Neural progenitor cell (in vitro differentiated cells): ENCODE measurements around the gene ST8SIA5.

Experiments used
- CTCF ChIP-seq: fragments of 200-600 bp; sonication (generic); IDR thresholded peaks from 2 replicates; pipeline ENCODE4 v1.5.1; 2017; ENCODE audit warnings: antibody characterized with exemption, mild to moderate bottlenecking
- EZH2 ChIP-seq: fragments of 200-600 bp; sonication (generic); IDR thresholded peaks from 2 replicates; pipeline ENCODE4 v1.6.1; 2017; ENCODE audit warnings: antibody characterized with exemption, mild to moderate bottlenecking, moderate library complexity

DNA sequence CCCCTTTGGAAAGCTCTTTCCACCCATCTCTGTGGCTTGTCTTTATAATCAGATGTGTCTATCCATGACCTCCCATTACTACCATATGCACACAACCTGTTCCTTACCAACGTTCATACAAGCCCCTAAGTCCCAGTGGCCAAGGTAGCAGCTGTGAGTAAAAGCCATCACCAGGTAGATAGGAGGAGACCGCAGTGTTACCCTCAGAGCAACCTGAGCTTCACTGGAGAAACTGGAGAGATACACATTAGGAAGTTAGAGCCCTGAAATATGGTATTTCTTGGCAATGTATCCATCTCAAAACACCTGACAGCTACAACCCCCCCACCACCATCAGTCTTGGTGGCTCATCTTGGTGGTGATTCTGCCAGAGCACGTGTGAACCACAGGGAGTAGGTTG is 125.9 kb downstream of the ST8SIA5 start:
- TF ChIP-seq CTCF = no peak
- TF ChIP-seq EZH2 = no peak
